Nephron progenitor cell (in vitro differentiated cells): Measurements from ENCODE around the gene ARHGAP32.

Source experiments
- DNase-seq: peaks from one replicate; pipeline ENCODE4 v3.0.0; 2021
- H3K27ac Mint-ChIP-seq: 2 replicates; pipeline ENCODE4 v1.8.0; 2021; ENCODE audit warnings: mild to moderate bottlenecking, moderate library complexity, mixed read lengths
- H3K27me3 Mint-ChIP-seq: 2 replicates; pipeline ENCODE4 v1.8.0; 2021; ENCODE audit warnings: mild to moderate bottlenecking, low read depth, mixed read lengths; ENCODE audit not compliant: poor library complexity
- H3K36me3 Mint-ChIP-seq: 2 replicates; pipeline ENCODE4 v1.8.0; 2021; ENCODE audit warnings: low read depth, mixed read lengths
- H3K4me1 Mint-ChIP-seq: 2 replicates; pipeline ENCODE4 v1.8.0; 2021; ENCODE audit warnings: mixed read lengths
- H3K4me3 Mint-ChIP-seq: 2 replicates; pipeline ENCODE4 v1.8.0; 2021; ENCODE audit warnings: mild to moderate bottlenecking, moderate library complexity, mixed read lengths
- H3K9me3 Mint-ChIP-seq: 2 replicates; pipeline ENCODE4 v1.8.0; 2021; ENCODE audit warnings: mild to moderate bottlenecking, moderate library complexity, mixed read lengths
- CTCF ChIP-seq: fragments of 200-600 bp; sonication (generic); IDR thresholded peaks from 2 replicates; pipeline ENCODE4 v1.5.0; 2021; ENCODE audit warnings: antibody characterized with exemption

Gene ARHGAP32

GRCh38 chr11:129117595-129118350 is 74.4 kb downstream of the ARHGAP32 start:
- peak; percentile 45 for DNase-seq
- H3K4me3 Mint-ChIP-seq, result no peak overlapping the region
- H3K4me1 Mint-ChIP-seq, result peaks cover 5% of the 10 kb centered on the region
- H3K36me3 Mint-ChIP-seq, result peaks cover 11% of the 10 kb centered on the region
- H3K27me3 Mint-ChIP-seq, result no peaks in the 10 kb centered on the region
- no peak overlapping the region for H3K27ac Mint-ChIP-seq
- H3K9me3 Mint-ChIP-seq, result no peaks in the 10 kb centered on the region
- TF ChIP-seq CTCF, result peak; percentile 93

- Mint-ChIP-seq H3K27me3 (no peaks in the 10 kb centered on the region), H3K9me3 (no peaks in the 10 kb centered on the region), H3K4me1 (peaks cover 5% of the 10 kb centered on the region), H3K27ac (peak overlapping the region; percentile 14), H3K4me3 (no peak overlapping the region), H3K36me3 (peaks cover 25% of the 10 kb centered on the region)
- TF ChIP-seq CTCF, result no peak
- DNase-seq, result no peak
Measured at GRCh38 chr11:129115652-129116586, 76.2 kb downstream of the ARHGAP32 start.

- H3K27me3 Mint-ChIP-seq, result no peaks in the 10 kb centered on the region
- no peak for DNase-seq
- H3K9me3 Mint-ChIP-seq, result peaks cover 35% of the 10 kb centered on the region
- no peaks in the 10 kb centered on the region for H3K4me1 Mint-ChIP-seq
- no peak overlapping the region for H3K4me3 Mint-ChIP-seq
- peaks cover 73% of the 10 kb centered on the region for H3K36me3 Mint-ChIP-seq
- no peak overlapping the region for H3K27ac Mint-ChIP-seq
- TF ChIP-seq CTCF, result no peak
Measured at GRCh38 chr11:129109701-129110100, 82.4 kb downstream of the ARHGAP32 start.

- no peak for TF ChIP-seq CTCF
- H3K9me3 Mint-ChIP-seq, result peaks cover 49% of the 10 kb centered on the region
- no peak for DNase-seq
- H3K27me3 Mint-ChIP-seq, result no peaks in the 10 kb centered on the region
- H3K4me1 Mint-ChIP-seq, result no peaks in the 10 kb centered on the region
- H3K27ac Mint-ChIP-seq, result no peak overlapping the region
- no peak overlapping the region for H3K4me3 Mint-ChIP-seq
- peaks cover 83% of the 10 kb centered on the region for H3K36me3 Mint-ChIP-seq
Measured at GRCh38 chr11:129106788-129107187, 85.3 kb downstream of the ARHGAP32 start.

GRCh38 chr11:129102756-129103155 is 89.4 kb downstream of the ARHGAP32 start:
- H3K27ac Mint-ChIP-seq, result no peak overlapping the region
- no peaks in the 10 kb centered on the region for H3K4me1 Mint-ChIP-seq
- H3K27me3 Mint-ChIP-seq, result no peaks in the 10 kb centered on the region
- no peak overlapping the region for H3K4me3 Mint-ChIP-seq
- peaks cover 64% of the 10 kb centered on the region for H3K9me3 Mint-ChIP-seq
- no peak for TF ChIP-seq CTCF
- DNase-seq, result no peak
- H3K36me3 Mint-ChIP-seq, result peaks cover 85% of the 10 kb centered on the region
